Bronchial epithelial cell (primary cell): Measurements from ENCODE around the gene LYPD6B. TPM values are rescaled to one million over a fixed set of nuclear protein-coding genes. Genes with fewer than 3 reads are reported as not detected.

Experiments
- DNase-seq: peaks from one replicate; pipeline ENCODE4 v3.0.0-alpha.2; 2010; ENCODE audit warnings: low read depth
- FAIRE-seq: peaks from 2 replicates; lab custom pipeline; 2011; peaks lifted over from hg19 to GRCh38; lab: Jason Lieb, UNC
- H3K27me3 ChIP-seq: 2 replicates; pipeline ENCODE4 v1.5.1; 2011; ENCODE audit warnings: low read length; ENCODE audit not compliant: control insufficient read depth, insufficient read depth
- H3K36me3 ChIP-seq: 2 replicates; pipeline ENCODE4 v1.5.1; 2011; ENCODE audit warnings: low read length; ENCODE audit not compliant: control insufficient read depth, insufficient read depth
- H3K4me3 ChIP-seq: 2 replicates; pipeline ENCODE4 v1.5.1; 2011; ENCODE audit warnings: mild to moderate bottlenecking, low read depth, low read length, control low read depth
- total RNA-seq: library from RNA; depleted of rRNA; stranded (reverse); fragments of >200 nt; gene quantifications from 2 replicates; pipeline ENCODE4 v1.2.1, GENCODE V29; 2014
- TF ChIP-seq, protein P1 (sequence below): IDR thresholded peaks from 2 replicates; pipeline ENCODE4 v1.5.1; 2011; ENCODE audit warnings: mild to moderate bottlenecking, moderate library complexity, low read length, control low read depth, inconsistent platforms; ENCODE audit not compliant: insufficient read depth, severe bottlenecking

Gene LYPD6B
- total RNA-seq, 1 donor from 2014 or later: 14.7 TPM

DNA sequence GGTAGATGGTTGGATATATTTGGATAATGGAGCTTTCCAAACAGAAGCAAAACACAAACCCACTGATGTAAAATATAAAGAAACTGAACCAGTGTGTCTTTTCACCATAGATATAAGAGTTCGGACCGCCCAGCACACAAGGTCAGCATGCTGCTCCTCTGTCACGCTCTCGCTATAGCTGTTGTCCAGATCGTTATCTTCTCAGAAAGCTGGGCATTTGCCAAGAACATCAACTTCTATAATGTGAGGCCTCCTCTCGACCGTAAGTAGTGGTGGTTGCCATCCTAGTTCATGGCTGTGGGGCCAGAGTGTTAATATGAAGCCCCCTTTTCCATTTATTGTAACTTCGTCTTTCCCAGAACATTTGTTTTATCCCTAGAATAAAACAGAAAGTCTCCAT, 166.6 kb downstream of the LYPD6B start:
- no peaks in the 10 kb centered on the region for H3K27me3 ChIP-seq
- no peak for FAIRE-seq
- H3K36me3 ChIP-seq: no peaks in the 10 kb centered on the region
- DNase-seq: no peak
- H3K4me3 ChIP-seq: no peak overlapping the region
- TF ChIP-seq, protein P1, sequence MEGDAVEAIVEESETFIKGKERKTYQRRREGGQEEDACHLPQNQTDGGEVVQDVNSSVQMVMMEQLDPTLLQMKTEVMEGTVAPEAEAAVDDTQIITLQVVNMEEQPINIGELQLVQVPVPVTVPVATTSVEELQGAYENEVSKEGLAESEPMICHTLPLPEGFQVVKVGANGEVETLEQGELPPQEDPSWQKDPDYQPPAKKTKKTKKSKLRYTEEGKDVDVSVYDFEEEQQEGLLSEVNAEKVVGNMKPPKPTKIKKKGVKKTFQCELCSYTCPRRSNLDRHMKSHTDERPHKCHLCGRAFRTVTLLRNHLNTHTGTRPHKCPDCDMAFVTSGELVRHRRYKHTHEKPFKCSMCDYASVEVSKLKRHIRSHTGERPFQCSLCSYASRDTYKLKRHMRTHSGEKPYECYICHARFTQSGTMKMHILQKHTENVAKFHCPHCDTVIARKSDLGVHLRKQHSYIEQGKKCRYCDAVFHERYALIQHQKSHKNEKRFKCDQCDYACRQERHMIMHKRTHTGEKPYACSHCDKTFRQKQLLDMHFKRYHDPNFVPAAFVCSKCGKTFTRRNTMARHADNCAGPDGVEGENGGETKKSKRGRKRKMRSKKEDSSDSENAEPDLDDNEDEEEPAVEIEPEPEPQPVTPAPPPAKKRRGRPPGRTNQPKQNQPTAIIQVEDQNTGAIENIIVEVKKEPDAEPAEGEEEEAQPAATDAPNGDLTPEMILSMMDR: no peak

DNA sequence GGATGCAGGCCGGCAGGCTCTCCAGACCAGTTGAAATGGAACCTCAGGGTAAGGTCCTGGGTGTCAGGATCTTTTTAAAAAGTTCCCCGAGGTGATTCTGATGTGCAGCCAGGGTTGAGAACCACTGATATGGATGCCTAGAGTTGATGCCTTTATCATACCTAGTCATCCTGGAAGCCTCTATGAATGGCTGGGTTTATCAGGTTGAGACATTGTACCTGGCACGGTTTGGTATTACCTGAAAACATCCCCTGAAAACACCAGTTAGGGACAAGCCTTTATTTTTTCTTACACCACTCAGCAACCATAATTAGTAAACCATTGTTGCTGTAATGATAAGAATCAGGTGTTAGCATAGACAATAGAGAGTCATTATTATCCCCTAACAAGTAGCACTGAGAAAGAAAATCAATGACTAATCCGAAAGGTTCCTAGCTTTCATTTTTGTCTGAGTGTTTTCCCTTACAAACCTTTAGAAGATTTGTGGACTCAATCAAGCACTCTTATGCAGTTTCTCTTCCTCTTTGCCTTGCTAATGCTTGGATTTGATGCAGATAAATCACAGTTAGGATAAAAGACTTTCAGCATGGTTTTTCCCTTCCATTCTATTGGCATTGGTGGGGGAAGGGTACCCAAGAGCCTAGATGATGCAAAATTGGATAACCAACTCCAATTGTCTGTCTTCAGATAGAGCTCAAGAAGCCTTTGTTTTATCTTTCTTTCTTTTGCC, 175.4 kb downstream of the LYPD6B start:
- Histone ChIP-seq H3K27me3 (no peaks in the 10 kb centered on the region), H3K4me3 (no peak overlapping the region), H3K36me3 (no peaks in the 10 kb centered on the region)
- TF ChIP-seq, protein P1: no peak
- DNase-seq: no peak
- no peak for FAIRE-seq

DNA sequence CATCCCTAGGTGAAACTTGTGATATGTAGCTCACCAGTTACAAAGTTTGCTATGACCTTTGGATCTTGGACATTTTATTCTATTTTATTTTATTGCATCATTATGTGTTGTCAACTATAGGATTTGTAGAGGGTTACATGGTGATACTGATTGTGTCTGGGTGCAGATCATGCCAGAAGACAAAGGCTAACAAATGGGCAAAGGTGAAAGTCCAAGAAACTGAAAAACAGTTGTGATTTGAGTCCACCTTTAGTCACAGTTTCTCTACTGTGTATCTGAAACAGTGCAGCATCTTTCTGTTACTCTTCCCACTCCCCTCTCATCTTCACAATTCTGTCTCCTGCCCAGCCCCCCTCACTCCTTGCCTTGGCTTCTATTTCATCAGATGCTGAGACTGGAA, 180.0 kb downstream of the LYPD6B start:
- FAIRE-seq (no peak), DNase-seq (no peak)
- Histone ChIP-seq H3K4me3 (no peak overlapping the region), H3K27me3 (peaks cover 1% of the 10 kb centered on the region), H3K36me3 (no peaks in the 10 kb centered on the region)
- TF ChIP-seq, protein P1: no peak

DNA sequence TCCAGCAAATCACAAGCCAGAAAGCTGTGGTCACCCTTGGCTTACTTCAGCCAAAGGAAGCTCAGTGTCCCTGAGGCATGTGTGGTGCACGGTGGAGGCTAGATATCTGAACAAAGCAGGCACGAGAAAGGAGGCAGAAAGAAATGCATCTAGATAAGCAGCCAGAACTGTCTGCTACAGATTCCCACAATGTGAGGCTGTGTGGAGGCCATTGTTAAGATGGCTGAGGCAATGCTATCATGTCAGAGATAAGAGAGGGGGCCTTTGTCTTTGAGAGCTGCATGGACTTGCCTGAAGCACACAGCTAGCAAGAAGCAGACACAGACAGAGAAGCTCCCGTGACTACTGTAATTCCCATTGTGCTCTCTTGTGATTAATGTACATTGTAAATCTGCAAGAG, 181.4 kb downstream of the LYPD6B start:
- DNase-seq (no peak), FAIRE-seq (no peak)
- Histone ChIP-seq H3K36me3 (no peaks in the 10 kb centered on the region), H3K27me3 (peaks cover 1% of the 10 kb centered on the region), H3K4me3 (no peak overlapping the region)
- TF ChIP-seq, protein P1: no peak

DNA sequence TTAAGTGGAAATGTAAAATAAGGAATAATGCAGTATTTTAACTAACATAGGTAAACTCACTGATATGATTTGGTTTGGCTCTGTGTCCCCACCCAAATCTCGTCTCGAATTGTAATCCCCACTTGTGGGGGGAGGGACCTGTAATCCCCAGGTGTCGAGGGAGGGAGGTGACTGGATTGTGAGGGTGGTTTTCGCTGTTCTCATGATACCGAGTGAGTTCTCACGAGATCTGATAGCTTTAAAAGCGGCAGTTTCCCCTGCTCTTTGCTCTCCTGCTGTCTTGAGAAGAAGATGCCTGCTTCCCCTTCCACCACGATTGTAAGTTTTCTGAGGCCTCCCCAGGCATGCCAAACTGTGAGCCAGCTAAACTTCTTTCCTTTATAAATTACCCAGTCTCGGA, 182.5 kb downstream of the LYPD6B start:
- TF ChIP-seq, protein P1: no peak
- Histone ChIP-seq H3K27me3 (peaks cover 1% of the 10 kb centered on the region), H3K36me3 (no peaks in the 10 kb centered on the region), H3K4me3 (no peak overlapping the region)
- DNase-seq (no peak), FAIRE-seq (no peak)

GRCh38 chr2:149221898-149222297, 183.4 kb downstream of the LYPD6B start:
- Histone ChIP-seq H3K27me3 (peaks cover 1% of the 10 kb centered on the region), H3K36me3 (no peaks in the 10 kb centered on the region), H3K4me3 (no peak overlapping the region)
- DNase-seq (no peak), FAIRE-seq (no peak)
- TF ChIP-seq, protein P1: no peak
